Smooth muscle cell (in vitro differentiated cells): ENCODE data around the gene SLC38A3. TPM values are rescaled to one million over a fixed set of nuclear protein-coding genes. Genes with fewer than 3 reads are reported as not detected.
A peak's percentile ranks its signal among the peaks of the same experiment; 100 is the strongest.
"Not testable (repeated sequence)": the region's sequence is repeated elsewhere in the genome, so short reads cannot be mapped to it uniquely, and the experiment has no call there.

Source experiments
- DNase-seq: peaks from one replicate; lab custom pipeline; 2025; ENCODE audit not compliant: unreplicated experiment; lab: John Stamatoyannopoulos, UW
- H2AFZ ChIP-seq: fragments of 200-600 bp; sonication (generic); 2 replicates; pipeline ENCODE4 v1.6.0; 2016; ENCODE audit warnings: antibody characterized with exemption, low read depth, mild to moderate bottlenecking
- H3F3A ChIP-seq: fragments of 200-600 bp; sonication (generic); 2 replicates; pipeline ENCODE4 v1.6.0; 2017; ENCODE audit warnings: antibody characterized with exemption, low read depth
- H3K27ac ChIP-seq: fragments of 200-600 bp; sonication (generic); 2 replicates; pipeline ENCODE4 v1.5.1; 2016; ENCODE audit warnings: low read depth, mild to moderate bottlenecking
- H3K27me3 ChIP-seq: fragments of 200-600 bp; sonication (generic); 2 replicates; pipeline ENCODE4 v1.6.1; 2016; ENCODE audit warnings: low read depth, mild to moderate bottlenecking
- H3K36me3 ChIP-seq: fragments of 200-600 bp; sonication (generic); 2 replicates; pipeline ENCODE4 v1.5.1; 2016; ENCODE audit warnings: low read depth
- H3K4me1 ChIP-seq: fragments of 200-600 bp; sonication (generic); 2 replicates; pipeline ENCODE4 v1.5.1; 2016; ENCODE audit warnings: low read depth
- H3K4me2 ChIP-seq: fragments of 200-600 bp; sonication (generic); 2 replicates; pipeline ENCODE4 v1.6.0; 2016; ENCODE audit warnings: mild to moderate bottlenecking
- H3K4me3 ChIP-seq: fragments of 200-600 bp; sonication (generic); 2 replicates; pipeline ENCODE4 v1.5.1; 2016; ENCODE audit warnings: mild to moderate bottlenecking
- H3K79me2 ChIP-seq: fragments of 200-600 bp; sonication (generic); 2 replicates; pipeline ENCODE4 v1.6.0; 2016; ENCODE audit warnings: low read depth, mild to moderate bottlenecking
- H3K9ac ChIP-seq: fragments of 200-600 bp; sonication (generic); 2 replicates; pipeline ENCODE4 v1.6.0; 2016; ENCODE audit warnings: low read depth
- H3K9me3 ChIP-seq: fragments of 200-600 bp; sonication (generic); replicated peaks from 2 replicates; pipeline ENCODE4 v1.5.1; 2016; ENCODE audit warnings: low read depth
- H4K20me1 ChIP-seq: fragments of 200-600 bp; sonication (generic); 2 replicates; pipeline ENCODE4 v1.6.0; 2016; ENCODE audit warnings: low read depth
- WGBS: methylation state at CpG from one replicate; pipeline ENCODE4 v1.1.7; 2016; ENCODE audit warnings: low lambda C conversion rate; 5-methylcytosine and 5-hydroxymethylcytosine counted together
- polyA plus RNA-seq: library from polyadenylated mRNA; unstranded; fragments of >200 nt; fragmentation: Nextera tagmentation; extraction: Ambion mirVana; gene quantifications from 2 replicates; pipeline ENCODE4 v1.2.1, GENCODE V29; 2016
- total RNA-seq: library from RNA; depleted of rRNA; stranded (reverse); fragments of >200 nt; gene quantifications from 2 replicates; pipeline ENCODE4 v1.2.3, GENCODE V29; 2014
- TF ChIP-seq, protein P1 (sequence below): fragments of 200-600 bp; sonication (generic); IDR thresholded peaks from 2 replicates; pipeline ENCODE4 v1.5.1; 2017; ENCODE audit warnings: borderline replicate concordance, mild to moderate bottlenecking, antibody characterized with exemption; ENCODE audit not compliant: insufficient read depth, poor library complexity, severe bottlenecking

SLC38A3 gene
- total and polyA plus RNA-seq, 2 experiments from 2014 or later, result 0.58 to 3.5 TPM

DNA sequence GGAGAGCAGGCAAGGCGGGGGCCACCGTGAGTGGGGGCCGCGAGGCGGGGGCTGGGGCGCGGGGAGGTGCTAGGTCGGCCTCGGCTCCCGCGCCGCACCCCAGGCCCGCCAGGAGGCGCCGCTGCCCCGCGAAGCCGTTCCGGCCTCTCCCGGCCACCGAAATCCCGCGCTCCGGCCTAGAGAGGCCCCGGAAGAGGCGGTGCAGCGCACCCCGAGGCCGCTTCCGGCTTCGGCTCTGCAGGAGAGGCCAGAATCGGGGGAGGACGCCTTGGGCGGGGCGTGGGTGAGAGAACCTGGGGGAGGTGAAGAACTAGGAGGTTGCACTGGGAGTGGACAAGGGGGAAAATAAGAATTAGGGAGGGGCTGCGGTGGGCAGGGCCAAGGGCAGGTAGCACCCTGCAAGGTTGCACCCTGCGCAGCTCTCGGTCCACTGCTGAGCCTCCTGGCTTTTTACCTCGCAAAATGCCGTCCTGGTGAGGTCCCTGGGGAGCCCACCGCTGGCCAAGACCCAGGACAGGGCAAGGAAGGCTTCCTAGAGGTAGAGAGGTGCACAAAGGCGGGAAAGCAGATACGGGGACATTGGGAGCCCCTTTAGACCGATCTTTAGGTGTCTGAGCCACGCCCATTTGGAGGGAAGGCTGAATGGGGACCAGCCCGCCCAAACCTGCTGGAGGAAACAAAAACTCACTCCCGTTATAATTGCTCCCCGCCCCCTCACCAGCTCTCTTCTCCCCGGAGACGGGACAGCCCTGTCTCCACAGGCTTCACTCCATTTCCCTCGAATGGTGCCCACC is 22.5 kb downstream of the SLC38A3 start:
- Histone ChIP-seq H4K20me1 (no peaks in the 10 kb centered on the region), H3K79me2 (no peaks in the 10 kb centered on the region), H2AFZ (peak overlapping the region; percentile 98), H3K4me1 (peaks cover 10% of the 10 kb centered on the region), H3K9ac (peak overlapping the region; percentile 35), H3K9me3 (no peaks in the 10 kb centered on the region), H3K36me3 (no peaks in the 10 kb centered on the region), H3F3A (no peaks in the 10 kb centered on the region), H3K4me3 (peak overlapping the region; percentile 72), H3K4me2 (peak overlapping the region; percentile 86), H3K27me3 (no peaks in the 10 kb centered on the region), H3K27ac (peak overlapping the region; percentile 49)
- WGBS, result 1% methylated on average over 32 of the region's 51 CpGs
- TF ChIP-seq, protein P1, sequence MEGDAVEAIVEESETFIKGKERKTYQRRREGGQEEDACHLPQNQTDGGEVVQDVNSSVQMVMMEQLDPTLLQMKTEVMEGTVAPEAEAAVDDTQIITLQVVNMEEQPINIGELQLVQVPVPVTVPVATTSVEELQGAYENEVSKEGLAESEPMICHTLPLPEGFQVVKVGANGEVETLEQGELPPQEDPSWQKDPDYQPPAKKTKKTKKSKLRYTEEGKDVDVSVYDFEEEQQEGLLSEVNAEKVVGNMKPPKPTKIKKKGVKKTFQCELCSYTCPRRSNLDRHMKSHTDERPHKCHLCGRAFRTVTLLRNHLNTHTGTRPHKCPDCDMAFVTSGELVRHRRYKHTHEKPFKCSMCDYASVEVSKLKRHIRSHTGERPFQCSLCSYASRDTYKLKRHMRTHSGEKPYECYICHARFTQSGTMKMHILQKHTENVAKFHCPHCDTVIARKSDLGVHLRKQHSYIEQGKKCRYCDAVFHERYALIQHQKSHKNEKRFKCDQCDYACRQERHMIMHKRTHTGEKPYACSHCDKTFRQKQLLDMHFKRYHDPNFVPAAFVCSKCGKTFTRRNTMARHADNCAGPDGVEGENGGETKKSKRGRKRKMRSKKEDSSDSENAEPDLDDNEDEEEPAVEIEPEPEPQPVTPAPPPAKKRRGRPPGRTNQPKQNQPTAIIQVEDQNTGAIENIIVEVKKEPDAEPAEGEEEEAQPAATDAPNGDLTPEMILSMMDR, result peak; percentile 82
- peak; percentile 74 for DNase-seq

DNA sequence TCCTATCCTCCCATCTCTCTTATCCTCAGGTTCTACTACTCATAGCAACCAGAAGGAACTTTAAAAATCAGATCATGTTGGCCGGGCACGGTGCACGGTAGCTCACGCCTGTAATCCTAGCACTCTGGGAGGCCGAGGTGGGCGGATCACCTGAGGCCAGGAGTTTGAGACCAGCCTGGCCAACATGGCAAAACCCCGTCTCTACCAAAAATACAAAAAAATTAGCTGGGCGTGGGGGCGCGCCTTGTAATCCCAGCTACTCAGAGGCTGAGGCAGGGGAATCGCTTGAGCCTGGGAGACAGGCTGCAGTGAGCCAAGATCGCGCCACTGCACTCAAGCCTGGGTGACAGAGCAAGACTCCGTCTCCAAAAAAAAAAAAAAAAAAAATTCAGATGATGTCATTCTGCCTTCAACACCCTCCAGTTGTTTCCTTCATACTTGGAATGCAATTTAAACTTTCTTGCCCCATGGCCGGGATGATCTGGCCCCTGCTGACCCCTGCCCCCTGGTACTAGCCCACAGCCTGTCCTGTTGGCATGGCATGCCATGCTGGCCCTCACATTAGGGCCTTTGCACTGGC is 23.2 kb downstream of the SLC38A3 start:
- H4K20me1 ChIP-seq, H3F3A ChIP-seq, H3K27me3 ChIP-seq, H3K27ac ChIP-seq, H3K9ac ChIP-seq, H3K79me2 ChIP-seq, H3K36me3 ChIP-seq, DNase-seq, H3K9me3 ChIP-seq: not testable (repeated sequence)
- Histone ChIP-seq H3K4me1 (peaks cover 15% of the 10 kb centered on the region), H2AFZ (peak overlapping the region; percentile 77), H3K4me2 (peak overlapping the region; percentile 86), H3K4me3 (peak overlapping the region; percentile 72)
- 34% methylated on average over 13 of the region's 15 CpGs for WGBS

DNA sequence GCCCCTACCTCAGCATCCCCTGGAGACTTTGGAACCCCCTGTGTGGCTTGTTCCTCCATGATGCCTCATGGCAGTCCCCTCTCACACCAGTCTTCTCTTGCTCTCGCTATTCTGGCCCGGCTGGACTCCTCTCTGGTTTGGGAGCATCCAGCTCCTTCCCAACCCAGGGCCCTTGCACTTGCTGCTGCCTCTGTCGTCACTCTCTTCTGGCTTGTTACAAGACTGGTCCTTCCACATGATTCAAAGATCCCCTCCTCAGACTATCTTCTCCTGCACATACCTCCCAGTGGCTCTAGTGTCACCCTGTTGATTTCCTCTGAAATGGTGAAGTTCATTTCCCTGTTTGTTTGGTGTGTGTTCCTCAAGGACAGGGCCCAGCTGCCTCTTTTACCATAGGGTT is 24.4 kb downstream of the SLC38A3 start:
- WGBS, result 88% methylated on average over 3 of the region's 3 CpGs

DNA sequence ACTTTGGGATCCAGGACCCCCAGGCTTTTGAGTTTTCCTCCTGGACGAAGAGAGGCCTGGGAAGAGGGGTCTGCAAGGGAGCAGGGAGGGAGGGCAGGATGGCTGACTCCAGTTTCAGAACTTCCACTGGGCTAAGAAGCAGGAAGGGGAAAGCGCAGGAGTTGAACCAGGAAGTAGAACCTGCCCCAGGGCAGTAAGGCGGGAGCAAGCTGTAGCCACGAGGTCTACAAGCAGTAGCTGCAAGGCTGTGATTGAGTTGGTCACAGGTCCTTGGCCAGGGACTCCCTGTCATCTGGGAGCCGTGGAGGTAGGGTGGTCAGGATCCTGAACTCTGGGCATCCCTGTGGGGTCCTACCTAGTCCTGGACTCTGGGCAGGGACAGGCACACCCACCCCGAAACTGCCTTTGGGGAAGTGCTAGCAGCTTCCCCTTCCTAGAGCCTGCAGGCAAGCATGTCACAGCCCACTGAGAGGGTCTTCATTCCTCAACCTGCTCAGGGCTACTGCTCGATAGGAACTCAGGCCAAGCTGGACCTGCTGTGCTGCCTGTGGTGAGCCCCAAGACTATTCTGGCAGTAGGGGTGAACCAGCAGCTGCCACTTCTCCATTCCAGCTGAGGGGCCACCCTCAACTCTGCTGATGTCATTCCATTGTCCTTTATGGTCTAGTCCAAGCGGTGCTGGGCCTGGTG is 25.2 kb downstream of the SLC38A3 start:
- Histone ChIP-seq H4K20me1 (no peaks in the 10 kb centered on the region), H3K27me3 (no peaks in the 10 kb centered on the region), H3K4me2 (no peak overlapping the region), H2AFZ (no peak overlapping the region), H3K27ac (peak overlapping the region; percentile 42), H3K4me3 (no peak overlapping the region), H3K4me1 (peaks cover 18% of the 10 kb centered on the region), H3K9me3 (no peaks in the 10 kb centered on the region), H3K36me3 (no peaks in the 10 kb centered on the region), H3K79me2 (no peaks in the 10 kb centered on the region), H3F3A (no peaks in the 10 kb centered on the region), H3K9ac (no peak overlapping the region)
- DNase-seq, result no peak
- TF ChIP-seq, protein P1, result no peak
- 89% methylated on average over 8 of the region's 8 CpGs for WGBS

More for the DNA sequence above, 24.4 kb downstream of the SLC38A3 start:
- no peaks in the 10 kb centered on the region for H4K20me1 ChIP-seq
- H3K9ac ChIP-seq, result no peak overlapping the region
- H3K36me3 ChIP-seq, result no peaks in the 10 kb centered on the region
- no peak overlapping the region for H2AFZ ChIP-seq
- H3K79me2 ChIP-seq, result no peaks in the 10 kb centered on the region
- TF ChIP-seq, protein P1, result no peak
- peaks cover 18% of the 10 kb centered on the region for H3K4me1 ChIP-seq
- peak overlapping the region; percentile 42 for H3K27ac ChIP-seq
- H3K9me3 ChIP-seq, result no peaks in the 10 kb centered on the region
- no peak overlapping the region for H3K4me3 ChIP-seq
- no peak overlapping the region for H3K4me2 ChIP-seq
- no peak for DNase-seq
- no peaks in the 10 kb centered on the region for H3F3A ChIP-seq
- H3K27me3 ChIP-seq, result no peaks in the 10 kb centered on the region
